Spleen (tissue), 7 donors: ENCODE measurements around the gene LTBP1.

Experiments used
- CTCF ChIP-seq, 11 experiments: fragments of 200-600 bp in 7 of 11; fragments of 450-650 bp in 4 of 11; sonication (generic) in 4 of 11; IDR thresholded peaks in 8 of 11; conservative IDR thresholded peaks in 3 of 11; 1 replicate in 7 of 11; 2 replicates in 4 of 11; pipeline versions ENCODE4 v1.4.0 to v1.8.0; 2016 to 2021; ENCODE audit warnings: antibody characterized with exemption in 11 of 11, inconsistent platforms in 4 of 11, mild to moderate bottlenecking in 1 of 11
- POLR2AphosphoS5 ChIP-seq, 3 donors: sonication (generic); formaldehyde crosslinking; IDR thresholded peaks; one replicate each; pipeline ENCODE4 v1.5.1; 2017; ENCODE audit warnings: antibody characterized with exemption in 3 of 3
- donor health status: DM: no; HTN: no; CAD: no; lungs with moderate emphysema.
- donor health status: DM: no; HTN: no; CAD: no.
- donor health status: DM: no; HTN: no; CAD: no.

- TF ChIP-seq CTCF (IDR thresholded peaks at IDR 0.05 in 8 of 11, conservative IDR thresholded peaks at IDR 0.05 in 3 of 11) = no peak
- TF ChIP-seq POLR2AphosphoS5 (IDR thresholded peaks at IDR 0.05) = no peak
These were observed 91.5 kb downstream of the LTBP1 start for GRCh38 chr2:33038230-33038629.
